IPS-NIHi11 (cell line): ENCODE data around the gene CDC25C.

Experiments used
- DNase-seq: peaks from one replicate; pipeline ENCODE4 v3.0.0; 2012; ENCODE audit warnings: mixed read lengths, low spot score

The CDC25C gene

DNA sequence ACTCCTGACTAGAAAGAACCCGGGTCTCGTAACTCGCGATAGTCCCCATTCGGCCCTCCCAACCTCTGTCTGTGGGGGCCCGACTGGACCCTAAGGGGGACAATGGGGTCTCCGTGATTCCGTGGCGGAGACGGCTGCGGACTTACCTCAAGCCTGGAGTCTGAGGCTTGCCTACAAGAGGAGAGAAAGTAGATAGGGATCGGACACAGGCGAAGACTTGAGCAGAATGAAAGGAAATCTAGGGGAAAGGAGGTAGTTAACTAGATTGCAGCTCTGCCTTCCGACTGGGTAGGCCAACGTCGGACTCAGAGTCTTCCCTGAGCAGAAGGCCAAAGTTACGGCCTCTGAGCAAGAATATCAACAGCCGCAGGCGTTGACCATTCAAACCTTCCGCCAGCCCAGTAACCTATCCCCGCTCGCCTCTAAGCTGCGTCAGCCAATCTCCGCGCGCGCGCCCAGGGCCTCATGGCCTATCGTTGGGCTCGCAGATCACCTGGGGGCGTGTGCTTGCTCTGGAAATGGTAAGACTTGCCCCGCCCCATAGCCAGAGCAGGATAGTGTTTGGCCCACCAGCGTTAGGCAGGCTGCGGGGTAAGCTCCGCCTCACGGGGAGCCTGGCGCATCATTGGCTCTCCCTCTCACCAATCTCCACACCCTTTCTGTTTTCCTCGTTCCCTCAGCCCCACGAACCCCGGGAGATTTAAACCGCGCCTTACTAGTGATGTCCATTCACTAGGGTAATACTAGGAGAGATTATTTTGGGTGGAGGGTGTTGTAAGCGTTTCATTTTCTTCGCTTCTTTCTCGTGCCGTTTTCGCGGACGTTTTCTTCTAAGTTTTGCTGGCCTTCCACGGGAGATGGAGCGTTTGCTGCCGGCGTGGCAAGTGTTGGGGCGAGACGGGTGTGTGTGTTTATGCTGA is at the start of gene CDC25C:
Gene CDC25C (minus strand): TSS at position 356 of the 920 bp plus-strand sequence. CDS start 624 bp downstream, outside the sequence.
- DNase-seq, result peak; percentile 97

GRCh38 chr5:138372653-138373052 is 41.0 kb upstream of the CDC25C start:
- no peak for DNase-seq

- DNase-seq, result no peak
These were observed 40.6 kb upstream of the CDC25C start for GRCh38 chr5:138372225-138372624.

DNA sequence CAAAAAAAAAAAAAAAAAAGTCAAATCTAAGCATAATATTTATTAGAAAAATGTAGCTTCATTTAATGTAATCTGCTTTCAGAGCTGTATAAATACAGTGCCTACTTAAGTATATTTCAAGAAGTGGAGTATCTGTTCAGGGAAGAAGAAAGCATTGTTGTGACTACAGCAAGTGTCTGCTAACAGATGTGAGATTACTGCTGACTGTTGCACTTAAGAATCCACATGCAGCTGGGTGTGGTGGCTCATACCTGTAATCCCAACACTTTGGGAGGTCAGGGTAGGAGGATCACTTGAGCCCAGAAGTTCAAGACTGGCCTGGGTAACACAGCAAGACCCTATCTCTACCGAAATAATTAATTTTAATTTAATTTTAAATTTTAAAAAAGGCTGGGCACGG is 39.9 kb upstream of the CDC25C start:
- DNase-seq, result no peak

DNA sequence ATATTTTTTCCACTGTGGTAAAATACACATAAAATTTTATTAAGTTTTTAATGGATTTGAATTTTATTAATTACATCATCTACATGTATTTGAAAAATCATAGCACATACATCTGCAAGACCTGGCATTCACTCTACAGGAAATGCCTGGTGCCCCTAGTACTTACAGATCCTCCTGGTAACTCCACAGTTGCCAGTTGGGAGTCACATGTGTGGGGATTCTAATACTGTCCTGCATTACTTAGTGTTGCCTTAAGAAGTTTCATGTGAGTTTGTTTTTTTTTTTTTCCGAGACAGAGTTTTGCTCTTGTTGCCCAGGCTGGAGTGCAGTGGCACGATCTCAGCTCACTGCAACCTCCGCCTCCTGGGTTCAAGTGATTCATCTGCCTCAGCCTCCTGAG is 38.9 kb upstream of the CDC25C start:
- DNase-seq, result no peak

DNA sequence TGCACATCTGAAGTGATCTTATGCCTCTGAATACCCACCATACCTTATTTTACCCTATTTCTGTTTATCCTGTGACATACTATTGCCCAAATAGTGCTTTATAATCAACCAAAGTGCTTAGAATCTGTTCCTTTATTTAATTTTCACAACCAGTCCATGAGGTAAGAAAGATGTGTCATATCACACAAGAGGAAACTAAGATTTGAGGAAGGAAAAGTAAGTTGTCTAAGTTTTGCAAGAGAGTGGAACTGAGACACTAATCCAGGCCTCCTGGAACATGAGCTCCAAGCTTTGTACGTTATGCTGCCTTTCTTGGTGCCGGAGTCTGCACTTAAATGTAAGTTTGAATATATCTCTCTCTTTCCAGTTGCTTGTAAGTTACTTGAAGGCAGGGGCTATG is 38.1 kb upstream of the CDC25C start:
- DNase-seq, result no peak

GRCh38 chr5:138369261-138369660 is 37.7 kb upstream of the CDC25C start:
- DNase-seq, result no peak

DNA sequence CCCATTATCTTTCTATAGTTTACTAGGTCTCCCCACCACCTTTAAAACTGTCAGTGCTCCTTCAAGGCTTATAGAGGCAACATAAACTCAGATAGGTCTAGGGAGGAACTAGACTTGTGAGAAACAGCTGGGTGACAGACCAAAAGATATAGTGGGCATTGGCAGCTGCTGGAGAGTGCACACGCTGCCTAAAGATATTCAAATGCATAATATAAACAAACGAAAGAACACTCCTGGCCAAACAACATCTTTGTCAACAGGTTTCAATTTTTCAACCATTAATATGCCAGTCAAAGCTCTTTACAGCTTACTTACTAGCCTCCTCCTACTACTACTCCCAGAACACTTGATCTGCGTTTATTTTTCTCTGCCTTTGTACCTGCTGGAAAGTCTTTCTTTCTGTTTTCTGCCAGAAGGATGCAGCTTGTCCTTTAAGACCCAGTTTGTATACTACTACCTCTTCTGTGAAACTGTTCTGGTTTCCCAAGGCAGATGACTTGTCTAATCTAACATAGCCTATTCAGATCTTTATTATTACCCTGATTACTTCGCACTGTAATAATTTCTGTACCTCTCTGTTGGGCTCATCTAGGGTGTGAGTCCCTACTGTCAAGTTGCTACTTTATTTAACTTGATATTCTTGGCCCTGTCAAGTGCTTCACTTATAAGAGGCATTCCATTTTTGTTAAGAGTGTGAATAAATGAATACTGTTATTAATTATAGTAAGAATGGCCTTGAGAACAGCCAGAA is 35.2 kb upstream of the CDC25C start:
- no peak for DNase-seq

GRCh38 chr5:138364576-138364975 is 33.0 kb upstream of the CDC25C start:
- no peak for DNase-seq

- DNase-seq, result no peak
These were observed 29.4 kb upstream of the CDC25C start for GRCh38 chr5:138360941-138361452.

- DNase-seq, result no peak
These were observed 28.0 kb upstream of the CDC25C start for GRCh38 chr5:138359621-138360020.

GRCh38 chr5:138354926-138355378 is 23.3 kb upstream of the CDC25C start:
- DNase-seq, result peak; percentile 80

DNA sequence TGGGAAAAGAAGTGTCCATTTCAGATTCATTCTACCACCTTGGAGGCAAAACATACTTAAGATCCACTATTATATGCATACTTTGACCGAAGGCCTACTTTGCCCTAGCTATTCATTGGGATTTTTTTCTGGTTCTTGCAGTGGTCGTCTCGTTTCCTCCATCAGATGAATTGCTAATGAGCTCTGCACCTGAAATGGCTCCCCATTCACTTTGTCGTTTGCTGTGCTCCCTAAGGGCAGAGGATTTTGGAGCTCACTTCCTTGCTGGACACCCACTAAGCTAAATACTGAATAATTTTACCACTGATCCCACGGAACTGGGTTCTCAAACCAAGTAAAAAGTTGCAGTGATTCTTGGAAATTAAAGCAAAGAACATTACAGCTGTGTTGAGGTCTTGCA is 22.8 kb upstream of the CDC25C start:
- DNase-seq, result no peak

DNA sequence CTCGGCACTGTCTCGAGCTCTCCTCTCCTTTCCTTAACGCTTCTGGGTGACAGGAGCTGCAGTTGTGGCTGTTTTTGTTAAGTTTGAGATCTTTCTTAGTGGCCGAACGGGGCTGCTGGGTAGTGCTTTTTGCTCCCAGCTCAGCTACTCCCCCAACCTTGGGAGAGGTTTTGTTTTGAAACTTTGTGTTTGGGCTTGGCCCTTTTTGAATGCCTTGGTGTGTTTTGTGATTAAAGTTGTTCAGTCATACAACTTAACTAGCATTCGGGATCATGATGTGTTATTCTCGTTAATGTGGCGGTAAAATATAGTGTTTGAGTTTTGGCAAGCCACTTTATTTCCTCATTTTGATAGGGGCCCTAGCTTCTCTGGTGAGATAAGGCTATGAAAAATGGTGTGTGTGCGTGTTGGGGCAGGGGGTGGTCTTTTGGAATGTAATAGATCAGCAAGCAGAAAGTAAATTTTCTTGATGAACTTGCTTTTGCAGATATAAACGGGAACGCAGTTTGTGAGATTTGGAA is 22.0 kb upstream of the CDC25C start:
- DNase-seq, result no peak

- peak; percentile 58 for DNase-seq
These were observed 21.3 kb upstream of the CDC25C start for GRCh38 chr5:138352722-138353559.

DNA sequence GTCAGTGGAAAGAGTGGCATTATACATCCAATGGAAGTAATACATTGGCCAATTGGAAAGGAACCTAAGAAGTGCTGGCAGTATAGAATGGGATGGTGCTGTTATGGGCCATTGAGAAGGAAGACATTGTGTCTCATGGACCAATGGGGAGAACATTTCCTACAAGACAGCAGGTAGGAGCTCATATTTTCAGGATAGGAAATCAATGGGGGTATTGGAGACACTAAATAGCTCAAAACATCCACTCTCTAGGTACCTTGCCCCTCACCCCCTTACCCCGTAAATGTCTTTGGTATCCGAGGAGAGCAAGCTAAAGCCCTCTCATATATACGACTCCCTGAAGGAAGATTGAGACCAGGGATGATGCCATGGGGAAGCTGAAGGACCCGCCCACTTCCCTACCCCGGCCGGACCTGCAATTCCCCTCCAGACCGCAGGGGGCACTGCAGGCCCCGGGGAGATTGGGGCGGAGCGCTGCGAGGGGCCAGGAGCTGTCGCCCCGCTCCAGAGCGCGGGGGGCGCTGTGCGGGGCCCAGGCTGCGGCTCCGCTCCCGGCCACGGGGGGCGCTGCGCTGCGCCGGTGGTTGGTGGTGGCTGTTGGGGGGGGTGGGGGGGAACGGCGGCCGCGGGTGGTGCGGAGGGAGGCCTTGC is 20.6 kb upstream of the CDC25C start, which contains the start of gene KDM3B:
Gene KDM3B (plus strand): TSS at position 615 of the 651 bp plus-strand sequence. CDS start 111 bp downstream, outside the sequence.
- peak; percentile 95 for DNase-seq

GRCh38 chr5:138351517-138351916 is 19.9 kb upstream of the CDC25C start:
- DNase-seq, result no peak

GRCh38 chr5:138351056-138351455 is 19.5 kb upstream of the CDC25C start:
- DNase-seq, result no peak

GRCh38 chr5:138350563-138350890 is 18.9 kb upstream of the CDC25C start:
- DNase-seq, result no peak

DNA sequence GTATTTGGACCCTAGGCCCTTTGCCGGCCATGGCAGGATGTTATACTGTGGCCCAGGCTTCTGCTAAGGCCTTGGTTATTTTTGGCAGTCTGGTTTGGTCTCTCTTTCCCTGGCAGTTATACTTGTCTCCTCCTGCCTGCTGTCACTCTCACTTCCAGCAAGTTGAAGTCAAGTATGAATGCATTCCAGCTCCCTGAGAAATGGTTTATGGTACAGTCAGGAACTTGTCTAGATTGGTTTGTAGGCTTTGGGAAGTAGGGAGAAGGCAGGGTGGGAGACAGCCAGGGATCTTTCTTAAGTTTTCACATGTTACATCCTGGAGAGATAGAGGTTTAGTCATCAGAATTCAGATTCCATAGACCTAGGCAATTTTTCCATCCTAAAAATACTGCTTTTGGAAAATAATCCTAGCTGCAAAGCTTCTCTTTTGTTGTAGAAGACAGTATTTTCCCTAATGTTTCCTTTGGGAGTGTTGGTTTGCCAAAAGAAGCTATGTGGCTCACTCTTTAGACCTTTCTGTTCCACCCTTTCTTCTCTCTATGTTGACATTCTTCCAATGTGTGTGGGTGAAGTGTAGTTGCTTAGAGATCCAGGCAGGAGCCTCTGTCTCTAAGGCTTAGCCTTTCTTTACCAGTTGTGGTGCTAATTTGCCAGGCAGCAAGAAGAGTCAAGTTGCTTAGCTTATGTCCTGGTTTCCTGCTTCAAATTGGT is 18.4 kb upstream of the CDC25C start:
- no peak for DNase-seq
